ENCODE results near the gene HERC3. TPM values are rescaled to one million over a fixed set of nuclear protein-coding genes. Genes with fewer than 3 reads are reported as not detected.

HERC3 gene
- 4.3 to 8.2 TPM (median 7.5 TPM) in 5 replicates for total RNA-seq (2022; extraction: Qiagen RNA extraction)

GRCh38 chr4:88591787-88592599 is at the start of gene HERC3:
HERC3 (plus strand) TSS chr4:88592480; CDS start chr4:88605824, 13,344 bp downstream.

DNA sequence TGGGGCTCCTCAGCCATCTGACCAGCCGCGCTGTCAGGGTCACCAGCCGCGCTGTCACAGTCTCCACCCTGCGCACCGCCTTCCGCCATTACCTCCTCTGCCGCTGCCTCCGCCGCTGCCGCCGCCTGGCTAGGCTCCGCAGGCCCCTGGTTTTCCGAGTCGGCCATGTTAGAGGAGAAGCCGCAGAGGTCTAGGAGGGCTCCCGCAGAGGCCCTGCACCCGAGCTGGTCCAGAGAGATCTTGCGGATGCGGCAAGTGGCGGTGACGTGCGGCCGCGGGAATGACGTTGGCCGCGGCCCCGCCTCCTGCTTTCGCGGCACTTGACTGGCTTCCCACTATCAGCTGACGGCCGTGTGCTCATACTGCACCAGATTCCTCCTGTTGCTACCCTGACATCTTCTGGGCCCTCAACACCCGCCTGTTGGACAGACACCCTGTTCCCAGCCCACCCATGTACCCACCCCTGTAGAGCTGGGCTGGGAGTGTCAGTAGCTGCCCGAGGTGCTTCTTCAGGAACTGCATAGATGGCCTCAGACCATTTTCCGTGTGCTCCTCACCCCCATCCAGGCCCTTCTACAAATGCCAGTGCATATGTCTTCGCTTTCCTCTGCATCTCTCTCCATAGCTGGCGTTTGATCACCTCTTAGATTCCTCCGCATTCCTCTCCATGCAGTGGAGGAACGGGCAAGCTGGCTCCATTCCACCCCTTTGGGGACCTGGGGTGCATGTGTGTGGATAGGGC is 105.5 kb downstream of the HERC3 start, which contains the start of gene NAP1L5:
Gene NAP1L5 (minus strand): TSS at position 242 of the 742 bp plus-strand sequence. CDS start 75 bp downstream, at position 167.

Other genes starting within 250 kb of the HERC3 start
- gene HERC6, start 213.6 kb upstream of the HERC3 start, total RNA-seq (2022; extraction: Qiagen RNA extraction) = 2.6 to 3.7 TPM (median 3.0 TPM) in 5 replicates
- gene HERC5, start 135.4 kb upstream of the HERC3 start, total RNA-seq (2022; extraction: Qiagen RNA extraction) = 3.6 to 4.7 TPM (median 4.3 TPM) in 5 replicates
- 72.2 to 84.8 TPM (median 80.4 TPM) in 5 replicates for gene PYURF, start 68.7 kb upstream of the HERC3 start, total RNA-seq (2022; extraction: Qiagen RNA extraction)
- 1.8 to 2.3 TPM (median 2.0 TPM) in 5 replicates for gene NAP1L5, start 105.3 kb downstream of the HERC3 start, total RNA-seq (2022; extraction: Qiagen RNA extraction)